B cell (primary cell): ENCODE data around the gene CDC34. TPM values are rescaled to one million over a fixed set of nuclear protein-coding genes. Genes with fewer than 3 reads are reported as not detected.

ENCODE experiments used
- ATAC-seq: fragments of 200-7000 bp; cut with Tn5 transposase; one replicate; pipeline ENCODE4 v1.10.0; 2021; ENCODE audit warnings: low read depth, mild to moderate bottlenecking, moderate number of reproducible peaks, moderate library complexity
- CTCF ChIA-PET: fragments of 350-600 bp; sonication (Branson Sonifier 250); formaldehyde crosslinking; loops from one replicate; lab custom pipeline; 2021; ENCODE audit warnings: antibody characterized with exemption, inconsistent platforms; lab: Charles Lee
- POLR2A ChIA-PET: fragments of 350-600 bp; sonication (Branson Sonifier 250); formaldehyde crosslinking; loops from one replicate; lab custom pipeline; 2021; ENCODE audit warnings: antibody characterized with exemption; lab: Charles Lee
- DNase-seq: peaks from one replicate; pipeline ENCODE4 v3.0.0; 2013
- H2AFZ ChIP-seq: 2 replicates; pipeline ENCODE4 v1.6.1; 2012; ENCODE audit warnings: mild to moderate bottlenecking, low read depth, low read length; ENCODE audit not compliant: insufficient read depth, poor library complexity, severe bottlenecking
- H3K27ac ChIP-seq, 2 donors: 1 replicate in 1 of 2; 2 replicates in 1 of 2; pipeline ENCODE4 v1.5.1; 2012 to 2013; ENCODE audit warnings: low read length in 2 of 2, mild to moderate bottlenecking in 2 of 2, moderate library complexity in 1 of 2
- H3K27me3 ChIP-seq, 4 experiments: fragments of 200-600 bp in 1 of 4; sonication (generic) in 1 of 4; replicated peaks in 1 of 4; 1 replicate in 2 of 4; 2 replicates in 2 of 4; pipeline versions ENCODE4 v1.6.1 to v1.7.0; 2013 to 2016; ENCODE audit warnings: low read length in 3 of 4, mild to moderate bottlenecking in 2 of 4, mixed read lengths in 1 of 4, moderate library complexity in 1 of 4; ENCODE audit not compliant: insufficient read depth in 4 of 4, control insufficient read depth in 3 of 4; ENCODE audit errors: control extremely low read depth in 1 of 4
- H3K36me3 ChIP-seq, 2 experiments: replicated peaks in 1 of 2; 1 replicate in 1 of 2; 2 replicates in 1 of 2; pipeline versions ENCODE4 v1.6.1 to v1.7.1; 2013; ENCODE audit warnings: low read length in 1 of 2; ENCODE audit not compliant: insufficient read depth in 2 of 2, control insufficient read depth in 1 of 2; ENCODE audit errors: control extremely low read depth in 1 of 2, extremely low read depth in 1 of 2
- H3K4me1 ChIP-seq, 2 donors: fragments of 200-600 bp in 1 of 2; sonication (generic) in 1 of 2; 1 replicate in 1 of 2; 2 replicates in 1 of 2; pipeline versions ENCODE4 v1.5.1 to v1.6.1; 2013 to 2017; ENCODE audit warnings: low read length in 2 of 2; ENCODE audit not compliant: control insufficient read depth in 2 of 2, insufficient read depth in 2 of 2
- H3K4me2 ChIP-seq: replicated peaks from 2 replicates; pipeline ENCODE3; 2012; ENCODE audit warnings: mild to moderate bottlenecking, low read depth, low read length; ENCODE audit not compliant: poor library complexity, severe bottlenecking
- H3K4me3 ChIP-seq, 5 experiments: fragments of 200-600 bp in 1 of 5; sonication (generic) in 1 of 5; 1 replicate in 3 of 5; 2 replicates in 2 of 5; pipeline versions ENCODE4 v1.5.1 to v1.7.0; 2011 to 2016; ENCODE audit warnings: low read length in 4 of 5, mild to moderate bottlenecking in 4 of 5, low read depth in 2 of 5, control low read depth in 1 of 5, moderate library complexity in 1 of 5; ENCODE audit not compliant: insufficient read depth in 1 of 5; ENCODE audit errors: control extremely low read depth in 1 of 5, extremely low read depth in 1 of 5
- H3K79me2 ChIP-seq: fragments of 200-600 bp; sonication (generic); one replicate; pipeline ENCODE4 v1.6.0; 2016; ENCODE audit warnings: low read length; ENCODE audit not compliant: control insufficient read depth, insufficient read depth
- H3K9ac ChIP-seq: fragments of 200-600 bp; sonication (generic); 2 replicates; pipeline ENCODE4 v1.6.1; 2017; ENCODE audit warnings: mild to moderate bottlenecking, low read length, moderate library complexity
- H3K9me3 ChIP-seq, 3 donors: one replicate each; pipeline versions ENCODE4 v1.6.1 to v1.7.1; 2013; ENCODE audit warnings: low read length in 2 of 3; ENCODE audit not compliant: control insufficient read depth in 2 of 3, insufficient read depth in 1 of 3; ENCODE audit errors: control extremely low read depth in 1 of 3
- H4K20me1 ChIP-seq: 2 replicates; pipeline ENCODE4 v1.6.0; 2012; ENCODE audit warnings: mild to moderate bottlenecking, low read length; ENCODE audit not compliant: insufficient read depth, control insufficient read depth, poor library complexity, severe bottlenecking
- H3K27ac Mint-ChIP-seq: one replicate; pipeline ENCODE4 v1.8.0; 2021; ENCODE audit warnings: mixed read lengths
- H3K27me3 Mint-ChIP-seq: one replicate; pipeline ENCODE4 v1.8.0; 2021; ENCODE audit warnings: mixed read lengths
- H3K4me1 Mint-ChIP-seq: one replicate; pipeline ENCODE4 v1.8.0; 2021; ENCODE audit warnings: mixed read lengths
- H3K4me3 Mint-ChIP-seq: one replicate; pipeline ENCODE4 v1.8.0; 2021; ENCODE audit warnings: mixed read lengths
- H3K9me3 Mint-ChIP-seq: one replicate; pipeline ENCODE4 v1.8.0; 2022; ENCODE audit warnings: mixed read lengths; ENCODE audit not compliant: insufficient read depth
- CTCF ChIP-seq: fragments of 200-600 bp; IDR thresholded peaks from one replicate; pipeline ENCODE4 v1.8.0; 2022; ENCODE audit warnings: antibody characterized with exemption, mild to moderate bottlenecking
- EZH2 ChIP-seq: IDR thresholded peaks from 2 replicates; pipeline ENCODE4 v1.6.1; 2012; ENCODE audit warnings: borderline replicate concordance, low read depth, mild to moderate bottlenecking, moderate library complexity, low read length; ENCODE audit not compliant: insufficient read depth, poor library complexity, severe bottlenecking
- WGBS: methylation state at CpG from one replicate; pipeline ENCODE4 v1.1.5; 2013; ENCODE audit warnings: missing lambda C conversion rate; ENCODE audit not compliant: insufficient coverage; 5-methylcytosine and 5-hydroxymethylcytosine counted together
- intact Hi-C: fragments of 100-400 bp; cut with micrococcal nuclease; formaldehyde crosslinking; loops from one replicate; pipeline ENCODE4 v1.10.0; 2022
- polyA plus RNA-seq: library from polyadenylated mRNA; depleted of rRNA; stranded (reverse); fragments of >200 nt; gene quantifications from 2 replicates; pipeline ENCODE4 v1.2.3, GENCODE V29; 2012
- total RNA-seq, 2 donors: library from RNA; stranded (reverse); fragments of 120-200 nt in 1 of 2; gene quantifications; 1 replicate in 1 of 2; 2 replicates in 1 of 2; pipeline versions ENCODE4 v1.2.3 to v1.2.4, GENCODE V29; 2013 to 2022

Gene CDC34
- total and polyA plus RNA-seq, 2 donors (not counting 1 experiment from before 2014, with no cell fraction given), result 26.9 to 28.4 TPM

- POLR2A ChIA-PET, result interaction anchor here (0.5 to 2.0 kb wide), 8 partner anchors 8 to 1365 kb away, joined by 3 to 12 read pairs (median 5); no protein-coding TSS in a partner anchor
- H3K36me3 ChIP-seq, result peaks cover 0 to 5% of the 10 kb centered on the region in 2 experiments
Measured at GRCh38 chr19:531009-531752, 379 bp upstream of the CDC34 start.

More at GRCh38 chr19:531009-531752, 379 bp upstream of the CDC34 start:
- intact Hi-C loops, result loop anchor here (1.0 to 2.0 kb wide), 4 partner anchors 24 to 132 kb away; partner anchors contain the start of genes BSG, RNF126 and TPGS1
- ATAC-seq, result peak; percentile 80
- peaks cover 12 to 25% of the 10 kb centered on the region in 2 donors for H3K4me1 ChIP-seq
- H3K4me3 Mint-ChIP-seq, result peak overlapping the region; percentile 89
- peak overlapping the region; percentile 41 to 79 for H3K27ac ChIP-seq
- peak overlapping the region; percentile 88 for H3K27ac Mint-ChIP-seq
- WGBS, result under 1% methylated on average over 103 of the region's 103 CpGs
- H3K27me3 Mint-ChIP-seq, result peaks cover 6% of the 10 kb centered on the region
- H4K20me1 ChIP-seq, result peaks cover 44% of the 10 kb centered on the region
- peaks cover 43% of the 10 kb centered on the region for H3K79me2 ChIP-seq
- H3K9me3 Mint-ChIP-seq, result no peaks in the 10 kb centered on the region
- TF ChIP-seq EZH2, result no peak
- no peak for TF ChIP-seq CTCF
- peaks cover 13% of the 10 kb centered on the region for H3K4me1 Mint-ChIP-seq
- peaks cover 0 to 8% (median 0%) of the 10 kb centered on the region in 3 donors for H3K9me3 ChIP-seq
- peak overlapping the region; percentile 98 for H2AFZ ChIP-seq
- peak overlapping the region; percentile 93 for H3K4me2 ChIP-seq
- DNase-seq, result peak; percentile 94
- no peaks in the 10 kb centered on the region for H3K27me3 ChIP-seq
- peak overlapping the region in 4 of 5 experiments; percentile 73 to 83 (median 76) for H3K4me3 ChIP-seq
- H3K9ac ChIP-seq, result peak overlapping the region; percentile 82
- CTCF ChIA-PET, result interaction anchor here (0.8 to 3.8 kb wide), 5 partner anchors 10 to 42 kb away, joined by 3 to 24 read pairs (median 3); no protein-coding TSS in a partner anchor
